Epithelial cell of prostate (primary cell): Measurements from ENCODE around the gene TMEM131L.
"Not testable (repeated sequence)": the region's sequence is repeated elsewhere in the genome, so short reads cannot be mapped to it uniquely, and the experiment has no call there.

Experiments
- DNase-seq: peaks from one replicate; pipeline ENCODE4 v3.0.0-alpha.2; 2011; ENCODE audit warnings: low read depth, low spot score
- H3K27ac ChIP-seq: fragments of 450-650 bp; 2 replicates; pipeline ENCODE4 v1.5.1; 2017; ENCODE audit warnings: mild to moderate bottlenecking

TMEM131L gene

GRCh38 chr4:153639833-153640802 is 174.0 kb downstream of the TMEM131L start:
- H3K27ac ChIP-seq = no peak overlapping the region
- DNase-seq = no peak

DNA sequence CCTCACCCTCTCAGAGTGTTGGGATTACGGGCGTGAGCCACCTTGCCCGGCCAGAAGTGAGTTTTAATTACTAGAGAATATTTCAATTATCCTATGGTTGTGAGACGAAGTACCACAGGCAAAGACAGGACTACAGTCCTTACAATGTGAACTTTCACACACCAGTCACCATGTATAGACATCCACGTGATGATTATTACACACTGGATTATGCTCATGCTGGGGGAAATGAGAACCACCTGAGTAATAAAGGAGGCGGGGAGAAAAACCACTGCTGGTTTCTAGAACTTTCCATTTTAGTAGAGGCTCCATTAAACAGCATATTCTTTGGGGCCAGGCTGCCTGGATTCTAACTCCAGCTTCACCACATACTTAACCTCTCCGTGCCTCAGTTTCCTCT is 175.4 kb downstream of the TMEM131L start:
- H3K27ac ChIP-seq = no peak overlapping the region
- no peak for DNase-seq

DNA sequence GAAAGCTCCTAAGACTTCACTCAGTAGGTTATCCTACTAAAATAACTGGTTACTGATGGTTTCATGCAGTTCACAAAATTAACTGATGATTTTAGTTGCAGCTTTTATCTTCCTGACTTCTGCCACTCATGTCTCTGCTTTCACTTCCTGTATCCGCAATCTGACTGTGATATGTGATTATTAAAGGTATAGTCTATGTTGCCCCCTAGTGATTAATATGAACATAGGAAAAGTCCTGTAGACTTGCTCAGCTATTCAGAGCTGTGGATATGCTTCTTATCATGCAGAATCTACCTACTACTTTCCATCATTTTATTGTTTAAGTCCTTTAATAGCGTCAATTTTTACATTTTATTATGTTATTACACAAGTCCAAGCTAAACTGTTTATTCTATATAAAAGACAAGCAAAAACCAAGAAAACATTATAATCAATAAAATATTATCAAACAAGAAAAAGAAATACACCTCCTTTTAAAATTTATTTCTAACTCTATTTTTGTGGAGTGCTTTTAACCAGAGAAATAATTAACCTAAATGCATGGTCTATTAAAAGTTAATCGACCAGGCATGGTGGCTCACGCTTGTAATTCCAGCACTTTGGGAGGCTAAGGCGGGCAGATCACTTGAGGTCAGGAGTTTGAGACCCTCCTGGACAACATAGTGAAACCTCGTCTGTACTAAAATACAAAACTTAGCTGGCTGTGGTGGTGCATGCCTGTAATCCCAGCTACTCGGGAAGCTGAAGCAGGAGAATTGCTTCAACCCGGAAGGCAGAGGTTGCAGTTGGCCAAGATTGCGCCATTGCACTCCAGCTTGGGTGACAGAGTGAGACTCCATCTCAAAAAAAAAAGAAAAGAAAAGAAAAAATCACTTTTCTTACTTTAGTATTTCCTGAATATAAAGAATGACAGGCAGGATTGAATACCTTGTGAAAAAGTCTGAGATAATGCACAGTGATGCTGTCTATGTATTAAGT is 177.5 kb downstream of the TMEM131L start:
- DNase-seq = no peak
- no peak overlapping the region for H3K27ac ChIP-seq

- no peak for DNase-seq
- H3K27ac ChIP-seq = no peak overlapping the region
These were observed 179.0 kb downstream of the TMEM131L start for GRCh38 chr4:153645183-153645582.

DNA sequence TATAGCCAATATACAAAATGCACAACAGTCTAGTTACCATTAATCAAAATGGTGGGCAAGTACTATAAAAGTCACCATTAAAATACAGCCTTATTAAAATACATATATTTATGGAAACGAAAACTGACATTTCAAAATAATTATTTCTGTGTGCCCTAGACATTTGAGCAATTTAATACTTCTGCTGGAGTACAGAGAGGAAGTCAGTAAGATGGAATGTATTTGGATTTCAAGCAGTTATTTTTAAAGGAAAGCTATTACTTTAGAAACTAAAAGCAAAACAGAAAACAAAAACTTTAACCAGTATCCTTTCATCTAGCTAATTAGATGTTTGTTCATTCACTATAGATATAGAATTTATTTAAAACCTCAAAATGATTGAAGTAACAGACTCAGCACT is 180.1 kb downstream of the TMEM131L start:
- no peak overlapping the region for H3K27ac ChIP-seq
- no peak for DNase-seq

GRCh38 chr4:153646978-153647377 is 180.8 kb downstream of the TMEM131L start:
- DNase-seq = no peak
- no peak overlapping the region for H3K27ac ChIP-seq

- no peak overlapping the region for H3K27ac ChIP-seq
- DNase-seq = no peak
These were observed 181.8 kb downstream of the TMEM131L start for GRCh38 chr4:153647975-153648374.

- H3K27ac ChIP-seq = no peak overlapping the region
- DNase-seq = no peak
These were observed 183.4 kb downstream of the TMEM131L start for GRCh38 chr4:153649572-153649991.

DNA sequence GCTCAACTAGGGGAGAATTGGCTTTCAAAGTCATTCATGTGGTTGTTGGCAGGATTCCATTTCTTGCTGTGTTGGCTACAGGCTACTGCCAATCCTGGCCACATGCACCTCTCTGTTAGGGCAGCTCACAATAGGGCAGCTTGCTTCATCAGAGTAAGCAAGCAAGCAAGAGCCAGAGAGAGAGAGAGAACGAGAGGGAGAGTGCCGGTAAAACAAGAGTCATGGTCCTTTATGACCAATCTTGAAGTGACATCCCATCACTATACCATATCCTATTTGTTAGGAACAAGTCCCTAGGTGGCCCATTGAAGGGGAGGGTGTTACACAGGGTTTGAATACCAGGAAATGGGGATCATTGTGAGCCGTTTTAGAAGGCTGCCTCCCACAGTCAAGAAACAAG is 185.0 kb downstream of the TMEM131L start:
- no peak for DNase-seq
- peak overlapping the region; percentile 67 for H3K27ac ChIP-seq

GRCh38 chr4:153651587-153651986 is 185.4 kb downstream of the TMEM131L start:
- no peak for DNase-seq

DNA sequence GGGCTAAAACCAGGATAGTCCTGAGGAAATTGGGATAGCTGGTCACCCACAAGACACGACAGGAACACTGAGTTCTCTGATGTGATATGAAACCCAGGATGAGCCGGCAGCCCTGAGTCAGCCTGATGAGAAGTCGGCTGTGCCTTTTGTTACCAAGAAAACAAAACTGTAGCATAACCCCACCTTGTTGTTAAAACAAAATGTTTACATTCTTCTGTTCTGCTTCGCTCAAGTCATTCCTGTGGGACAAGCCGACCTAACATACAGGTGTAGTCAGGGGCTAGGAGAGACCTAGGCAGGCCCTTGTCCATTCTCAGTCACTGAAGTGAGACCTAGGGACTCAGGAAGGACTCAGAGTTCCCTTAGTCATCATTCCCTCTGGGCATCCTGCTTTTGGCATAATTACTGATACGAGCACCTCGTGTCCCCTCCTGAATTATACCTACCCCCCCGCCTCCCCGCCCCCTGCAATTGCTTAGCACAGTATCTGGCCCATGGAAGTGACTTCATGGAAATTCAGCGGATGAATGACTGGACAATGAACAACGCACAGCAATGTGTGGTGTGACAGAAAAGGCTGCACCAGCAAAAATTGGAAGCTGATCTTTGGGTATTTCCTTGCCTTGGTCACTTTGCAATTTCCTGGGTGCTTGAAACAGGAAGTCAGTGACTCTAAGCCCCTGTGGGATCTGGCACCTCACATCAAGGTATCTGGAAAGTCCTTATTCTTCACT is 186.1 kb downstream of the TMEM131L start:
- peak overlapping the region; percentile 67 for H3K27ac ChIP-seq
- no peak for DNase-seq

More at GRCh38 chr4:153651587-153651986, 185.4 kb downstream of the TMEM131L start:
- H3K27ac ChIP-seq = peak overlapping the region; percentile 67

- no peak overlapping the region for H3K27ac ChIP-seq
- DNase-seq = no peak
These were observed 188.9 kb downstream of the TMEM131L start for GRCh38 chr4:153655002-153655541.

DNA sequence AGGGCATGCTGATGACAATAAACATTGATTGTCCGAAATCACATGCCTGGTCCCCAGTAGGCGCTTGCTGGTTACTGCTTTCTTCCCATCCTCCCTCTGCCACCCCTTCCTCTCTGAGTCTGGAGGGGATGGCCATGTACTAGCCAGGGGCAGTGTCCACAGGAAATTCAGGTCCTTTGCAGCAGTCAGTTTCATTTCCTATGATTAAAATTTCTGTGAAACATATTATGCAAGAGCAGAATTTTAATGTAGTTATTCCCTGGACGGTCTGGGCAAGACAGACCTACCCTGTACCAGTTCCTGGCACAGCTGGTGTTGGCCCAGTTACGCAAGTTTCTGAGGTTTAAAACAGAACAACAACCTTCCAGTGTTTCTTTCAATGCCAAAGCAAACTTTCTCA is 189.8 kb downstream of the TMEM131L start:
- no peak for DNase-seq
- H3K27ac ChIP-seq = no peak overlapping the region

DNA sequence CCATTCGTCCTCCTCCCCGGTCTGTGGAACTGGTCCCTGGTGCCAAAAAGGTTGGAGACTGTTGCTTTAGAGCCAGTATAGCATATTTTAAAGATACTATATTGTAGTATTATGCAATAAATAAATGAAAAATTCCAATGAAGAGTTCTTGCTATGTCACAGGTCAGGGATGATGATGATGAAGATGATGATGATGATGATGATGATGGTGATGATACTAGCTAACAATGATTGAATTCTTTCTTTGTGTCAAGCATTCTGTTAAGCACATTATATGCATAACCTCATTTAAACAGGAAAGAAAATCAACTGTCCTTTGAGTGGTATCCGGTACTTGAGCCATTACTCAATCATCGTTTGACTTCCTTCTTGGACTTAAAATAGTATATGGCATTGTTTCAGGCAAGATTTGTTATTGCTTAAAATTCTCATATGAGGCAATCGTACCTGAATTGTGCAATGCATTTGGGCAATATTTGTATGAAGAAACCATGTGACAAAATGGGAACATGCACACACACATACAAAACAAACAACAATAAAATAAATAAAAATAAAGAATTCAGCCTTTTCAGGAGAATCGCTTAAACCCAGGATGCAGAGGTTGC is 195.2 kb downstream of the TMEM131L start:
- peak; percentile 59 for DNase-seq
- H3K27ac ChIP-seq = no peak overlapping the region

- H3K27ac ChIP-seq = no peak overlapping the region
These were observed 195.7 kb downstream of the TMEM131L start for GRCh38 chr4:153661908-153662307.

GRCh38 chr4:153663667-153664066 is 197.5 kb downstream of the TMEM131L start:
- H3K27ac ChIP-seq = no peak overlapping the region
- no peak for DNase-seq

More at GRCh38 chr4:153661908-153662307, 195.7 kb downstream of the TMEM131L start:
- DNase-seq = no peak

- H3K27ac ChIP-seq, DNase-seq: not testable (repeated sequence)
These were observed 200.3 kb downstream of the TMEM131L start for GRCh38 chr4:153666505-153666904.

- H3K27ac ChIP-seq = no peak overlapping the region
- DNase-seq = no peak
These were observed 202.5 kb downstream of the TMEM131L start for GRCh38 chr4:153668647-153669046.

GRCh38 chr4:153669838-153670237 is 203.7 kb downstream of the TMEM131L start:
- DNase-seq = no peak
- H3K27ac ChIP-seq = no peak overlapping the region
